Gastrocnemius medialis (tissue), 4 donors: Measurements from ENCODE around the gene OSGEP.

ENCODE experiments used
- CTCF ChIP-seq, 5 experiments: fragments of 450-650 bp in 3 of 5; fragments of 200-600 bp in 2 of 5; sonication (generic) in 2 of 5; IDR thresholded peaks in 4 of 5; conservative IDR thresholded peaks in 1 of 5; 1 replicate in 4 of 5; 2 replicates in 1 of 5; pipeline ENCODE4 v1.5.1; 2016 to 2019; ENCODE audit warnings: antibody characterized with exemption in 5 of 5, mild to moderate bottlenecking in 3 of 5, moderate library complexity in 3 of 5
- POLR2A ChIP-seq, 2 donors: fragments of 450-650 bp; IDR thresholded peaks; one replicate each; pipeline ENCODE4 v1.6.1; 2017; ENCODE audit warnings: antibody characterized with exemption in 2 of 2, mild to moderate bottlenecking in 2 of 2, moderate library complexity in 2 of 2

GRCh38 chr14:20490563-20490962 is 36.0 kb upstream of the OSGEP start:
- no peak for TF ChIP-seq CTCF (IDR thresholded peaks at IDR 0.05 in 4 of 5, conservative IDR thresholded peaks at IDR 0.05 in 1 of 5)
- TF ChIP-seq POLR2A (IDR thresholded peaks at IDR 0.05): no peak
